T-helper 2 cell treated with Interferon-gamma antibody and Interleukin-4, amounts not matched to agents 100 ng/mL and 5 ng/mL, for 36 hours (primary cell): ENCODE measurements around the gene SCN8A. TPM values are rescaled to one million over a fixed set of nuclear protein-coding genes. Genes with fewer than 3 reads are reported as not detected.

ENCODE experiments used
- intact Hi-C: fragments of 100-400 bp; cut with micrococcal nuclease; formaldehyde crosslinking; loops from one replicate; pipeline ENCODE4 v1.15.1; 2023
- total RNA-seq: library from RNA; stranded (reverse); gene quantifications from 2 replicates; pipeline ENCODE4 v1.2.3, GENCODE V29; 2022

Gene SCN8A
- total RNA-seq, 1 donor from 2014 or later, result 0.64 TPM

GRCh38 chr12:51666696-51667095, 75.7 kb downstream of the SCN8A start:
- intact Hi-C loops, result no loop called here

DNA sequence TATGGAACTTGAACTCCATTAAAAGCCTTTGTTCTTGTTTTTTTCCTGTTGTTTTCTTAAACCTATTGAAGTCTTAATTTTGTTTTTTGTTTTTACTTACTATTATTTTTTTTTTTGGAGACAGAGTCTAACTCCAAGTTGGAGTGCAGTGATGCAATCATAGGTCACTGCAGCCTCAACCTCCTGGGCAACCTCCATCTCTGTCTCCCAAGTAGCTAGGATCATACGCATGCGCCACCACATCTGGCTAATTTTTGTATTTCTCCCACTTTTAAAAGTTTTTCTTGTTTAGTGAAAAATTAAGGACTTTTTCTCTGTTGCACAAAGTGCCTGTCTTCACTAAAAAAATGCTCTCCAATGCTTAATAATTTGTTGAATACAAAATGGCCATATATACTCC, 76.2 kb downstream of the SCN8A start:
- intact Hi-C loops, result no loop called here

DNA sequence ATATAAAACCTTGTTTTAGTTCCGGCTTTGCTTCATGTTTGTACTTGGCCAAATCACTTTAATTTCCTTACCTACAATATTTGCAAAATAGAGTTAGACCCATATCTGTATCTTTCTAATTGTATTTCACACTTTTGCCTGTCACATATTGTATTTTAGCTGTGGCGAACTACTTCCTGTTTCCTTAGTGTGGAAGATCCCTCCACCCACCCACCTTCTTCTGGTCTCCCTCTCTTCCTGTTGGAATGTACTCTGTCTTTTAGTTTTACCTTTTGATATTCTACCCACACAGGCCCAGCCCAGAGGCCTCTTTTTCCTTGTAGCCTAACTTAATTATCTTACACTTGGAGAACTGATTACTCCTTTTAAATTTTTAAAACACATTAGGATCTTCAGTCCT, 78.2 kb downstream of the SCN8A start:
- intact Hi-C loops, result no loop called here

DNA sequence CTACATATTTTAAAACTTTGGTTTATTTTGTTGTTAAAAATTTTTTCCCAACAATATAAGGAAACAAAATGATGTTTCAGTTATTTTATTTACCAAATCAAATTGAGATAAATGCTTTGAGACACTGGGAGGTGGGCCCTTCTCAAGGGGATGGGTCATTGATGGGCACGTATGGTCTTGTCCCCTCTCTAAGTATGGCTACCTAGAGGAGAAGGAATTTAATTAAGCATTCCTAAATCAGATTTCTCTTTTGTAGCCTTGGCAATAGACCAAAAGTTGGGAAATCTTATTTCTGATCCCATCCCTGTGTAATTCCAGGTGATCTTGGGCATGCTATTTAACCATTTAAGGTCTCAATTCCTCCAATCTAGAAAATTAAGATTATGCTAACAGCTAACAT, 79.0 kb downstream of the SCN8A start:
- intact Hi-C loops, result no loop called here

GRCh38 chr12:51672334-51672733, 81.3 kb downstream of the SCN8A start:
- intact Hi-C loops, result no loop called here

GRCh38 chr12:51675071-51675803, 84.2 kb downstream of the SCN8A start:
- intact Hi-C loops, result loop anchor here (5.0 kb wide), 1 partner anchor 253 kb away; the partner anchor contains the start of gene SLC4A8

DNA sequence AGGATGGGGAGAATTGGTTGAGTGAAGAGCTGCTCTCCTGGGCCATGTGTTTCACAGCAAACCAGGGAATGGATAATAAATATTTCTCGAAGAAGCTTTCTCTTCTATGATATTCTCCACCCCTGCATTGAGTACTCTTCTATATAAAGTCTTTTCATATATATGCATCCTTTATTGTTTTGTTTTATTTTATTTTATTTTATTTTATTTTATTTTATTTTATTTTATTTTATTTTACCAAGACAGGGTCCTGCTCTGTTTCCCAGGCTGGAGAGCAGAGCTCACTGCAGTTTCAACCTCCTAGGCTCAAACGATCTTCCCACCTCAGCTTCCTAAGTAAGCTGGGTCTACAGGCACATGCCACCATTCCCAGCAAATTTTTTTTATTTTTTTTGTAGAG, 85.8 kb downstream of the SCN8A start:
- intact Hi-C loops, result loop anchor here (5.0 kb wide), 1 partner anchor 255 kb away; the partner anchor contains the start of gene SLC4A8

DNA sequence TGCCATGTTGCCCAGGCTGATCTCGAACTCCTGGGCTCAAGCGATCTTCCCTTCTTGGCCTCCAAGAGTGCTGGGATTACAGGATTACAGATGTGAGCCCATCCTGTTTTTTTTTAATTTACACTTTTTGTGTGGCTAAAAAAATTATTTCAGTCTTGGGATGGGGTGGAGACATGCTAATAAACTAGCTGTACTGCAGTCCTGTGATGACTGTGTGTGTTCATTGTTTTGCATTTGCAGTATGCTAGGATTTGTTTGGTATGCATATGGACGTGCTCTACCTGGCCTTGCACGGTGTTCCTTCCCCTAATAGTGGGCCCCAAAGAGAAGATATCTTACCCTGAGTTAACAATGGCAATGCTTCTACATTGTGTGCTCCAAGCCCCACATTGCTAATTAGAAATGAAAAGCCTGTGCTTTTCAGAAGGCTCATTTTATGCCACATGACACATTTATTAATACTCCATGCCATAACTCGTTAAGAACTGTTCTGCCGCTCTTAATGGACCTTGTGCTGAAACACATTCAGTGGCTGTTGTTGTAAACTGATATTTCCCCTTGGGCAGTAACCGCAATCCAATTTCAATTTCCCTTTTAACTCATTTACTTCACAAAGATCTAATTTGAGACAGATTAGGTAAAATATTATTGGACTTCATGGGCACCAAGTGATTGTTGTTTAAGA, 86.4 kb downstream of the SCN8A start:
- intact Hi-C loops, result loop anchor here (5.0 kb wide), 1 partner anchor 255 kb away; the partner anchor contains the start of gene SLC4A8

DNA sequence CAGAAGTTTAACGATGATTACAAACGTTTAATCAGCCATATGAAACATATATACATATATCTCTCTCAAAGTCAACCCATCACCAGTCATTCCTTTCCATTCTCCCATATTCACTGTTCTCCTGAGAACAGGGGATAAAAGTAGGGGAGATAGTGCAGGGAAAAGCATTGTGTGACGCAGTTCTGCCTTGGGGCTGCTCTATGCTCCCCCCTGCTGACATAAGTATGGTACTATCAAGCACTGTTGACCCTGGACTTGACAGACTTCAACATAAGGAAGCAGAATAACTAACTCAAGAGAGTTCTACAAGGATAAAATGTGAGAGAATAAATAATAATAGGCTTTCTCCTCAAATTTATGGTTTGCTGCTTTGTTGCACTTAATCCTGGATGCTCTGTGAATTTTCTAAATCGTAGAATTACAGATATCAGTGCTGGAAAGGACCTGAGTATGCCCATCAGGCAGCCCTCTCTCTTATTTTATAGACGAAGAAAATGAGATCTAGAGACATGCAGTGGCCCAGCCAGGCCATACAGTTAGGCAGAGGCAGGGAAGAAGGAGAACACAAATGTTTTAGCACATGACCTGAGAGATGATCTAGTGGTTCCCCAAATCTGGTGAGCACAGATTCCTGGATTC, 87.2 kb downstream of the SCN8A start:
- intact Hi-C loops, result loop anchor here (5.0 kb wide), 1 partner anchor 256 kb away; the partner anchor contains the start of gene SLC4A8

DNA sequence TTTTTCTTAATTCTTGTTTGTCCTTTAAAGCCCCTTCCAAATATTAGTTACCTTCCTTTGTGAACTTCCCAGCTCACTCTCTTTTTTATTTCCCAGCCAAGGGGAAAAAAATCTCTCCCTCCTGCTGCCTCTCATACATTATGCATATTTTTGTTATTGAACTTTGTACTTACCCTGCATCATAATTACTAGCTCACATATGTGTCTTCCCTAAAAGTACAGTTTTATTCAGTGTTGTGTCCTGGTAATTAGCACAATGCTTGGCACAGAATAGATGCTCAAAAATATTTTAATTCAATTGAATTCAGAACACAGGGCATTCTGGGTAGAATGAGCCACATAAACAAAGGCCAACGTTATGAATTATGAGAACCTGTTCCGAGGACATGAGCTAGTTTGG, 91.9 kb downstream of the SCN8A start:
- intact Hi-C loops, result no loop called here

GRCh38 chr12:51683763-51684357, 92.8 kb downstream of the SCN8A start:
- intact Hi-C loops, result no loop called here

DNA sequence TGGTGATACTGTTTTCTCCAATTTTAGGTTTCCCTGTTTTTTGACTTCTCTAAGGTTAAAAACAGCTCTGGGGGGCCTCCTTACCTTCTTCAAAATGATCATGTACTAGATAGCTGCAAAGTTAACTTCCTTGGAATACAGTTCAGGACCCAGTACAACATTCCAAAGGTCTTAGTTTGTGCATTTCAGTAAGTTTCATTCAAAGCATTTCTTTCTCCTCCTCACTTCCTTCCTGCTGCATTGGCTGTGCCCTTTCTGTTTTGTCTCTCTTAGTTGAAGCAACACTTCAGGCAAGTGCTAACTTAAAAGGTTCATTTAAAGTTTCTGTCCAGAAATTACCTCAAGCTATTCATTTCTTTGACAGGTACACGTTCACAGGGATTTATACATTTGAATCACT, 95.7 kb downstream of the SCN8A start:
- intact Hi-C loops, result no loop called here

GRCh38 chr12:51687177-51687576, 96.1 kb downstream of the SCN8A start:
- intact Hi-C loops, result no loop called here

DNA sequence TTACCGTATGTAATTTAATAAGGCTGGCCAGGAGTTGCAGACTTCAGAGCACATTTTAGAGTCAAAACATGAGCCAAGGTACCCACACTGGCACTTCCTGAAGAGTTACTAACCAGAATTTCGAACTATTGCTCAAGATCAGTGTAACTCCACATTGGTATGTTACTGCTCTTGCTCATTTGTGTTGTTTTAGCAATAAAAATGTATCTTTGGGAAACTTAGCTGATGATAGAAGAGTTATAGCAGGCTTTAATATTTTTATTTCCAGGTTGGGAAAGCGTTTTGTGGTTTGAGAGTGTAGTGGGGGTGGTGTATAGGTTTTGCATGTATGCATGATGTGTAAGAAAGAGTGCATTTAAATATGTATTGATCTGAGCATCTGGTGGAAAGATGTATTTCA, 96.6 kb downstream of the SCN8A start:
- intact Hi-C loops, result no loop called here

DNA sequence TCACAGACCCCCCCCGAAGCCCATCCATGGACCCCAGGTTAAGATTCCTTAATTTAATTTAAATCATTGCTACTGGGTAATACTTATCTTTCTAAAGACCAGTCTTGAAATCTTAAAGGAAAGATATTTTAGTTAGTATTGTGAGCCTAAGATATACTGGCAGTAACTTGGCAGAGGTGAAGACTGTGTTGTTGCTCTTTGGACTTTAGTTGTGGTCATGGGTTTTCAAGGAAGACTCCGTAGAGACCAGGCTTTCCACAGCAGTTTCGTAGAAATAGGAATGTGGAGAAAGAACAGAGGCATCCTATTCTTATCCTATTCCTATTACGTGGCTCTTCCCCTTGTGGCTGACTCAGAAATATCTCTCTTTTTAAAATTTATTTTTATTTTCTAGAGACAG, 99.0 kb downstream of the SCN8A start:
- intact Hi-C loops, result no loop called here

DNA sequence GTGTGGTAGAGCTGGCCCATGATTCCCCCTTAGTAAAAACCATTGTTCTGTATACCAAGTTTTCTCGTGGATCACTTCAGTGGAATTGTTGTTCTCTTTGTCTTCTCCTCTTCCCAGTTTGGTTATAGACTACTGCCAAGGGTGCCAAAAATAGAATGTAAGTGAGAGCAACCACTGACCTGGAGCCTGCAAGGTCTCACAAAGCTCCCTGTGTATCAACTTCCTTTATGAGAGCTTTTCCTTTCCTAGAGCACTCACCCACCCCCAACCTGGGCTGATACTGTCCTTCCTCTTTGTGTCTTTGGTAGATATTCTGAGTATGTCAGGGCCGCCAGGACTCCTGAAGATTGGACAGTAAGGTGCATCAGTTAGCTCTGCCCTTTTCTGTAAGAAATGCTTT, 101.0 kb downstream of the SCN8A start:
- intact Hi-C loops, result no loop called here

- intact Hi-C loops, result no loop called here
These were observed 102.5 kb downstream of the SCN8A start for GRCh38 chr12:51693569-51693968.

GRCh38 chr12:51694146-51694545, 103.1 kb downstream of the SCN8A start:
- intact Hi-C loops, result no loop called here

DNA sequence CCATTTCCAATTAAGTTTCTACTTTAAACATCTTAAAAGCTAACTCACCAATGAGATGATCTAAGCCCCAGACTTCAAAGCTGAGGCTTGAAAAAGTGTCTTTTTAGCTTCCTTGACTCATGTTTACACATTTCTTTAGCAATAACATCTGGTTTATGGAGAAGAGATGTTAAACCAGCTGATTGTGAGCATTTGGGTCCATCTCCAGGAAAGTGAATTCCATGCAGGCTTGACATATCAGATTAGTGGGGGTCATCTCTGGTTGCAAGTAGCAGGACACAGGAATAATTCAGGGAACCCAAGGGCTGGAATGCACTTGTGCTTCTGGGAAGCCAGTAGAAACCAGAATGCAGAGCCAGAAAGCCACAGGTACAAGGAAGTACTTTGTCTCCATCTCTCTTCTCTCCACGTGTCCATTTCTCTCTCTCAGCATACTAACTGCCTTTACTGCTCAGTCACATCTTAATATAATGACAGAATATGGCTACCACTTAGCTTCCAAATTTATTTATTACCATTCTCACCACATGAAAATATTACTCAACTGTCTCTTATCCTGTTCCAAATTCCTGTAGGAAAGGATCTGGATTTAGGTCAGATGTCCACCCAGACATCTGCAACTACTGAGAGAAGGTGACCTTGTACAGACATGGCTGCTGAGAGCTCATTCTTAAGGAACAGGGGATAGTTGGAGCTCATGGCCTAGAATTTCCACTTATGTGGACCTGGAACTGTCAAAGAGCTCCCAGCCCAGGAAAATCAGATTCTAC, 104.4 kb downstream of the SCN8A start:
- intact Hi-C loops, result no loop called here

- intact Hi-C loops, result no loop called here
These were observed 108.2 kb downstream of the SCN8A start for GRCh38 chr12:51699219-51699618.

DNA sequence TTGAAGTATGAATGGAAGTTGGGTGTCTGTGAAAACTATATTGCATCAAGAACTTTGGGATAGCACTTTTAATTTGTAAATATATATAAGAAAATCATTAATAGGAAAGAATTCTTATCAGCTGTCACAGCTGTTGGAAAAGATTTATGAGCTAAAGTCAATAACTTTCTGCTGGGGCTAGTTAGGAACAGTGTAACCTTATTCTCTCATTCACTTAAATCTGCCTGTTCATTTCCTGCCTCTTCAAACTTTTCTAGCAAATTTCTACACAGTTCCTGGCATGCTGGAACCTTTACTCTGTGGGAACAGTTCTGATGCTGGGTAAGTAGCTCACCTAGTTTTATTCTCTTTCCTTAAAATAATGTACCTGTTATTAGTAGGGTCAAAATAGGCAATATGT, 109.9 kb downstream of the SCN8A start:
- intact Hi-C loops, result no loop called here
